K562 (cell line): Measurements from ENCODE around the gene MADD. TPM values are rescaled to one million over a fixed set of nuclear protein-coding genes. Genes with fewer than 3 reads are reported as not detected.

Experiments used
- ADNP ChIP-seq: fragments of 200-800 bp; sonication (Bioruptor generic); IDR thresholded peaks from 2 replicates; pipeline ENCODE4 v1.6.1; 2016; ENCODE audit warnings: missing genetic modification characterization, missing compliant biosample characterization
- BMI1 ChIP-seq: fragments of 150-350 bp; IDR thresholded peaks from 2 replicates; pipeline ENCODE4 v1.6.1; 2014; ENCODE audit warnings: low read length
- CREBBP ChIP-seq: IDR thresholded peaks from one replicate; pipeline ENCODE4 v1.6.1; 2012; ENCODE audit warnings: low read depth, mild to moderate bottlenecking, control low read depth, inconsistent platforms, low read length
- KLF16 ChIP-seq: IDR thresholded peaks from 2 replicates; pipeline ENCODE4 v1.6.1; 2016; ENCODE audit warnings: antibody characterized with exemption
- MCM7 ChIP-seq, 2 experiments: fragments of 450-650 bp; IDR thresholded peaks; 2 replicates each; pipeline ENCODE4 v1.6.1; 2016 to 2018
- MEF2D ChIP-seq: conservative IDR thresholded peaks from 2 replicates; pipeline ENCODE4 v1.6.1; 2016; ENCODE audit warnings: low read depth, missing genetic modification characterization, missing compliant biosample characterization
- MTA2 ChIP-seq: fragments of 450-650 bp; IDR thresholded peaks from 2 replicates; pipeline ENCODE4 v1.6.1; 2016; ENCODE audit warnings: low read depth
- PPARD ChIP-seq: fragments of 250-450 bp; sonication (Bioruptor Pico); IDR thresholded peaks from 2 replicates; pipeline ENCODE4 v1.8.0; 2022; ENCODE audit warnings: inconsistent platforms, mild to moderate bottlenecking, moderate library complexity
- RFX1 ChIP-seq: fragments of 450-650 bp; IDR thresholded peaks from 2 replicates; pipeline ENCODE4 v1.6.1; 2016; ENCODE audit warnings: mild to moderate bottlenecking, moderate library complexity
- STAG1 ChIP-seq: sonication (generic); formaldehyde crosslinking; IDR thresholded peaks from 2 replicates; pipeline ENCODE4 v1.5.0; 2020; ENCODE audit warnings: missing genetic modification reagents, borderline replicate concordance
- TEAD1 ChIP-seq, 2 experiments: fragments of 450-650 bp in 1 of 2; sonication (generic) in 1 of 2; formaldehyde crosslinking; IDR thresholded peaks; 2 replicates each; pipeline versions ENCODE4 v1.4.0 to v1.8.0; 2020 to 2022; ENCODE audit warnings: mild to moderate bottlenecking in 2 of 2, missing genetic modification reagents in 1 of 2
- TSC22D4 ChIP-seq: fragments of 450-650 bp; IDR thresholded peaks from 2 replicates; pipeline ENCODE4 v1.6.1; 2016; ENCODE audit warnings: missing genetic modification characterization, missing biosample characterization, control low read depth
- ZBTB49 ChIP-seq: sonication (generic); formaldehyde crosslinking; IDR thresholded peaks from 2 replicates; pipeline ENCODE4 v1.8.0; 2022; ENCODE audit warnings: missing genetic modification reagents, mild to moderate bottlenecking, borderline replicate concordance
- ZNF121 ChIP-seq: sonication (generic); formaldehyde crosslinking; conservative IDR thresholded peaks from 2 replicates; pipeline ENCODE4 v1.8.0; 2022; ENCODE audit warnings: missing genetic modification reagents
- ZNF239 ChIP-seq: fragments of 250-450 bp; sonication (Bioruptor Pico); IDR thresholded peaks from 2 replicates; pipeline ENCODE4 v1.4.0; 2020; ENCODE audit warnings: mild to moderate bottlenecking
- ZNF511 ChIP-seq: sonication (generic); formaldehyde crosslinking; IDR thresholded peaks from 2 replicates; pipeline ENCODE4 v1.8.0; 2022; ENCODE audit warnings: mild to moderate bottlenecking, missing genetic modification reagents
- ZNF696 ChIP-seq: fragments of 250-450 bp; sonication (Bioruptor Pico); conservative IDR thresholded peaks from 2 replicates; pipeline ENCODE4 v1.4.0; 2020; ENCODE audit warnings: mild to moderate bottlenecking, moderate library complexity
- polyA plus RNA-seq, 8 experiments: library from polyadenylated mRNA; depleted of rRNA in 4 of 8; stranded (reverse) in 5 of 8; unstranded in 3 of 8; fragments of >200 nt; fragmentation: Nextera tagmentation in 2 of 8; fragmentation: Illumina TruSeq in 1 of 8; extraction: Ambion mirVana in 2 of 8; extraction: Trizol in 1 of 8; gene quantifications; 2 replicates each; pipeline versions ENCODE4 v1.2.1 to v1.2.3, GENCODE V29; 2011 to 2014; ENCODE audit warnings: inconsistent platforms in 1 of 8, missing spikeins in 1 of 8
- total RNA-seq, 7 experiments: library from RNA; depleted of rRNA in 6 of 7; stranded (reverse); fragments of >200 nt in 6 of 7; fragmentation: Illumina TruSeq in 2 of 7; extraction: Trizol in 2 of 7; gene quantifications; 2 replicates each; pipeline versions ENCODE4 v1.2.1 to v1.2.3, GENCODE V29; 2011 to 2021; ENCODE audit warnings: low replicate concordance in 1 of 7
- TF ChIP-seq, protein P1 (sequence below): sonication (generic); formaldehyde crosslinking; IDR thresholded peaks from 2 replicates; pipeline ENCODE4 v1.8.0; 2022; ENCODE audit warnings: mild to moderate bottlenecking, missing genetic modification reagents
- TF ChIP-seq, protein P2 (sequence below): sonication (generic); formaldehyde crosslinking; IDR thresholded peaks from 2 replicates; pipeline ENCODE4 v1.8.1; 2023; ENCODE audit warnings: mild to moderate bottlenecking, missing genetic modification reagents, moderate library complexity
- TF ChIP-seq, protein P3 (sequence below): IDR thresholded peaks from 2 replicates; pipeline ENCODE4 v1.6.1; 2011; ENCODE audit not compliant: insufficient read length; ENCODE audit errors: extremely low read depth

MADD gene
- total and polyA plus RNA-seq, 9 of the 15 experiments (the other 6 are each of a cell fraction or from before 2014, with no cell fraction given) = 0.68 to 57.6 (median 33.6) TPM

DNA sequence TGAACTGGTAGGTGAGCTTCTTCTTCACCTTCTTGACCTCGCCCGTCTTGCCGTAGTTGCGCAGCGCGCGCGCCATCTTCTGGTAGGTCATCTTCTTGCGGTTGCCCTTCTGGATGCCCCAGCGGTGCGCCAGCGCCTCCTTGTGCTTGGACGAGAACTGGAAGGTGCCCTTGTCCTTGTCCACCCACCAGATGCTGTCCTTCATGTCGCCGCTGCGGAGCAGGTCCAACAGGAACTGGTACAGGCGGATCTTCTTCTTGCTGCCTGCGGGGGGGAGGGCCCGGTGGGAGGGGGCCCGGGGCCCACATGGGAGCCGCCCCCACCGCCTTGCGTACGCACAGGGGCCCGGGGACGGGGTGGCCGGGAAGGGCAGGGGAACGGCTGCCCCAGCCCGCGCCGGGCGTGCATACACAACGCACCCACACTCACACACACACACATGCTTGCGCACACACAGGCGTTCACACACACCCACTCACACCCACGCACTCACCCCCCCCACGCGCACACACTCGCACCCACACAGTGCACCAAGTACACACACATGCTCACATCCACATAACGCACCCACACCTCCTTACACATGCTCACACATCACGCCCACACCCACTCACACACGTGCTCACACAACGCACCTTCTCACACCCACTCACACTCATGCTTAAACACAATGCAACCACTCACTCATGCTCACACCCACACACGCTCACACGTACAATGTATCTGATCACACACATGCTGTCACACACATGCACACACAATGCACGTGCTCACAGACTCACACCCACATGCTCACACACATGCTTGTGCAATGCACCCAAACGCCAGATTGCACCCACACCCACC lies 85.6 kb downstream of the MADD start (continued):
- TF ChIP-seq ZNF511 (CRISPR knock-in tag) (no peak), STAG1 (CRISPR knock-in tag) (peak; percentile 97), TEAD1 (CRISPR knock-in tag; IDR thresholded peaks at IDR 0.05) (no peak), ZNF239 (no peak), ADNP (tag) (no peak), PPARD (CRISPR knock-in tag) (no peak), BMI1 (no peak), ZNF696 (CRISPR knock-in tag) (no peak), KLF16 (peak; percentile 78), TSC22D4 (tag) (no peak), ZBTB49 (no peak), MTA2 (no peak; the same call in 1 of the 2 replicates), MEF2D (tag) (no peak), CREBBP (no peak), RFX1 (no peak), ZNF121 (CRISPR knock-in tag) (no peak), MCM7 (IDR thresholded peaks at IDR 0.05) (no peak)
- TF ChIP-seq, protein P1, sequence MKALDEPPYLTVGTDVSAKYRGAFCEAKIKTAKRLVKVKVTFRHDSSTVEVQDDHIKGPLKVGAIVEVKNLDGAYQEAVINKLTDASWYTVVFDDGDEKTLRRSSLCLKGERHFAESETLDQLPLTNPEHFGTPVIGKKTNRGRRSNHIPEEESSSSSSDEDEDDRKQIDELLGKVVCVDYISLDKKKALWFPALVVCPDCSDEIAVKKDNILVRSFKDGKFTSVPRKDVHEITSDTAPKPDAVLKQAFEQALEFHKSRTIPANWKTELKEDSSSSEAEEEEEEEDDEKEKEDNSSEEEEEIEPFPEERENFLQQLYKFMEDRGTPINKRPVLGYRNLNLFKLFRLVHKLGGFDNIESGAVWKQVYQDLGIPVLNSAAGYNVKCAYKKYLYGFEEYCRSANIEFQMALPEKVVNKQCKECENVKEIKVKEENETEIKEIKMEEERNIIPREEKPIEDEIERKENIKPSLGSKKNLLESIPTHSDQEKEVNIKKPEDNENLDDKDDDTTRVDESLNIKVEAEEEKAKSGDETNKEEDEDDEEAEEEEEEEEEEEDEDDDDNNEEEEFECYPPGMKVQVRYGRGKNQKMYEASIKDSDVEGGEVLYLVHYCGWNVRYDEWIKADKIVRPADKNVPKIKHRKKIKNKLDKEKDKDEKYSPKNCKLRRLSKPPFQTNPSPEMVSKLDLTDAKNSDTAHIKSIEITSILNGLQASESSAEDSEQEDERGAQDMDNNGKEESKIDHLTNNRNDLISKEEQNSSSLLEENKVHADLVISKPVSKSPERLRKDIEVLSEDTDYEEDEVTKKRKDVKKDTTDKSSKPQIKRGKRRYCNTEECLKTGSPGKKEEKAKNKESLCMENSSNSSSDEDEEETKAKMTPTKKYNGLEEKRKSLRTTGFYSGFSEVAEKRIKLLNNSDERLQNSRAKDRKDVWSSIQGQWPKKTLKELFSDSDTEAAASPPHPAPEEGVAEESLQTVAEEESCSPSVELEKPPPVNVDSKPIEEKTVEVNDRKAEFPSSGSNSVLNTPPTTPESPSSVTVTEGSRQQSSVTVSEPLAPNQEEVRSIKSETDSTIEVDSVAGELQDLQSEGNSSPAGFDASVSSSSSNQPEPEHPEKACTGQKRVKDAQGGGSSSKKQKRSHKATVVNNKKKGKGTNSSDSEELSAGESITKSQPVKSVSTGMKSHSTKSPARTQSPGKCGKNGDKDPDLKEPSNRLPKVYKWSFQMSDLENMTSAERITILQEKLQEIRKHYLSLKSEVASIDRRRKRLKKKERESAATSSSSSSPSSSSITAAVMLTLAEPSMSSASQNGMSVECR (CRISPR knock-in tag) = no peak
- TF ChIP-seq, protein P2, sequence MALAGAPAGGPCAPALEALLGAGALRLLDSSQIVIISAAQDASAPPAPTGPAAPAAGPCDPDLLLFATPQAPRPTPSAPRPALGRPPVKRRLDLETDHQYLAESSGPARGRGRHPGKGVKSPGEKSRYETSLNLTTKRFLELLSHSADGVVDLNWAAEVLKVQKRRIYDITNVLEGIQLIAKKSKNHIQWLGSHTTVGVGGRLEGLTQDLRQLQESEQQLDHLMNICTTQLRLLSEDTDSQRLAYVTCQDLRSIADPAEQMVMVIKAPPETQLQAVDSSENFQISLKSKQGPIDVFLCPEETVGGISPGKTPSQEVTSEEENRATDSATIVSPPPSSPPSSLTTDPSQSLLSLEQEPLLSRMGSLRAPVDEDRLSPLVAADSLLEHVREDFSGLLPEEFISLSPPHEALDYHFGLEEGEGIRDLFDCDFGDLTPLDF (CRISPR knock-in tag) = no peak
- TF ChIP-seq, protein P3, sequence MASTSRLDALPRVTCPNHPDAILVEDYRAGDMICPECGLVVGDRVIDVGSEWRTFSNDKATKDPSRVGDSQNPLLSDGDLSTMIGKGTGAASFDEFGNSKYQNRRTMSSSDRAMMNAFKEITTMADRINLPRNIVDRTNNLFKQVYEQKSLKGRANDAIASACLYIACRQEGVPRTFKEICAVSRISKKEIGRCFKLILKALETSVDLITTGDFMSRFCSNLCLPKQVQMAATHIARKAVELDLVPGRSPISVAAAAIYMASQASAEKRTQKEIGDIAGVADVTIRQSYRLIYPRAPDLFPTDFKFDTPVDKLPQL = no peak
